Measurements from ENCODE around the gene SEC11C.

DNA sequence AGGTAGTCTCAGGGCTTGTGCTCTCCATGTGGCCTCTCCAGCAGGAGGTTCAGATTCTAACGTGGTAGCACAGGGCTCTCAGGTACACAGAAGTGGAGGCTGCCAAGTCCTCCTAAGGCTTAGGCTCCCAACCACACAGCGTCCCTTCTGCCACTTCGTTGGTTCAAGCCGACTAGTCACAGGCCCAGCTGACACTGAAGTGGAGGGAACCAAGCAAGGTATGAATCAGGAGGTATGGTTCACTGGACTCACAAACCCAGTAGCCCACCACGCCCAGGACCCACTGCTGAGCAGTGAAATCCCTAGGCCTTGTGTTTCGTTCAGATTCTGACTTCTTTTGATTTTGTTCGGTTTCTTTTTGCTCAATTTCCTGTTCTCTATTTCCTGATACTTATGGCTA, 46.0 kb upstream of the SEC11C start:
- TF ChIP-seq, protein P1, sequence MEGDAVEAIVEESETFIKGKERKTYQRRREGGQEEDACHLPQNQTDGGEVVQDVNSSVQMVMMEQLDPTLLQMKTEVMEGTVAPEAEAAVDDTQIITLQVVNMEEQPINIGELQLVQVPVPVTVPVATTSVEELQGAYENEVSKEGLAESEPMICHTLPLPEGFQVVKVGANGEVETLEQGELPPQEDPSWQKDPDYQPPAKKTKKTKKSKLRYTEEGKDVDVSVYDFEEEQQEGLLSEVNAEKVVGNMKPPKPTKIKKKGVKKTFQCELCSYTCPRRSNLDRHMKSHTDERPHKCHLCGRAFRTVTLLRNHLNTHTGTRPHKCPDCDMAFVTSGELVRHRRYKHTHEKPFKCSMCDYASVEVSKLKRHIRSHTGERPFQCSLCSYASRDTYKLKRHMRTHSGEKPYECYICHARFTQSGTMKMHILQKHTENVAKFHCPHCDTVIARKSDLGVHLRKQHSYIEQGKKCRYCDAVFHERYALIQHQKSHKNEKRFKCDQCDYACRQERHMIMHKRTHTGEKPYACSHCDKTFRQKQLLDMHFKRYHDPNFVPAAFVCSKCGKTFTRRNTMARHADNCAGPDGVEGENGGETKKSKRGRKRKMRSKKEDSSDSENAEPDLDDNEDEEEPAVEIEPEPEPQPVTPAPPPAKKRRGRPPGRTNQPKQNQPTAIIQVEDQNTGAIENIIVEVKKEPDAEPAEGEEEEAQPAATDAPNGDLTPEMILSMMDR (IDR thresholded peaks at IDR 0.05; ENCODE audit: low read length): no peak
- TF ChIP-seq EZH2 (IDR thresholded peaks at IDR 0.05; ENCODE audit: borderline replicate concordance, low read length): no peak
